ENCODE data around the gene CSNK1E.

The CSNK1E gene

DNA sequence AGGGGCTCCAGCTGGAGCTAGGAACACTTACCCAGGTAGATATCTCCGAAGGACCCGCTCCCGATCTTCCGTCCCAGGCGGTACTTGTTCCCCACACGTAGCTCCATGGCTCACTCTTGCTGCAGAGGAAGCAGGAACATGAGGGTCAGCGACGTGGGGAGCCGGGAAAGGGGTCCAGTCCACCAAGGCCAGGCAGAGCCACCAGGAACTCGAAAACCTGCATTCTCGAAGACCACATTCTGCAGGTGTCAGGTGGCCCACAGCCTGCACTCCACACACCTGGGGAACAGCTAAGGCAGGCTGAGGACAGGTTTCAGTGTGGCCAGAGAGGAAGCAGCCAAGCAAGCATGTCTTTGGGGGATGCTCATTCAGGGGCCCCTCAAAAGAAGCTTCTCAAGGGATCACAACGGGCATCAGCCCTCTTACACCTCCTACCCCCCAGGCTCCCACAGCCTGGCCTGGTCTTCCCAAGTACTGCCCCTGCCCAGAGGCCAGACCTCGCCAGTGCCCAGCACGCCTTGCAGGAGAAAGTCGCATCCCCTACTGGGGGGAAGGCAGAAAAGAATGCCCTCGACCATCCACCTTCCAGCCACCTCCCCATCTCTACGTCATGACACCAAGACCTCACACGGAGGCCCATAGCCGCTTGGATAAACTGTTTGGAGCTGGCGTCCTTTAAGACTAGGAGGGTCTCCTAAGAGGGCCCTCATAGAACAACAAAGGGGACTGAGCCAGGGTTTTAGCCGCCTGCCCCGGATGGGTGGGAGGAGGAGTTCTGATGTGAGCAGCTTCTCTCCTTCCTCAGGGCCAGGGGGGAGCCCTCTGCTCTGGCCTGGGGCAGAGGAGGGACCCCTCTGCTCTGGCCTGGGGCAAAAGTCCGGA, 2.9 kb downstream of the CSNK1E start:
- no peaks in the 10 kb centered on the region for H3K27me3 ChIP-seq (ENCODE audit: insufficient read depth, low read depth)
- TF ChIP-seq, protein P1, sequence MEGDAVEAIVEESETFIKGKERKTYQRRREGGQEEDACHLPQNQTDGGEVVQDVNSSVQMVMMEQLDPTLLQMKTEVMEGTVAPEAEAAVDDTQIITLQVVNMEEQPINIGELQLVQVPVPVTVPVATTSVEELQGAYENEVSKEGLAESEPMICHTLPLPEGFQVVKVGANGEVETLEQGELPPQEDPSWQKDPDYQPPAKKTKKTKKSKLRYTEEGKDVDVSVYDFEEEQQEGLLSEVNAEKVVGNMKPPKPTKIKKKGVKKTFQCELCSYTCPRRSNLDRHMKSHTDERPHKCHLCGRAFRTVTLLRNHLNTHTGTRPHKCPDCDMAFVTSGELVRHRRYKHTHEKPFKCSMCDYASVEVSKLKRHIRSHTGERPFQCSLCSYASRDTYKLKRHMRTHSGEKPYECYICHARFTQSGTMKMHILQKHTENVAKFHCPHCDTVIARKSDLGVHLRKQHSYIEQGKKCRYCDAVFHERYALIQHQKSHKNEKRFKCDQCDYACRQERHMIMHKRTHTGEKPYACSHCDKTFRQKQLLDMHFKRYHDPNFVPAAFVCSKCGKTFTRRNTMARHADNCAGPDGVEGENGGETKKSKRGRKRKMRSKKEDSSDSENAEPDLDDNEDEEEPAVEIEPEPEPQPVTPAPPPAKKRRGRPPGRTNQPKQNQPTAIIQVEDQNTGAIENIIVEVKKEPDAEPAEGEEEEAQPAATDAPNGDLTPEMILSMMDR (conservative IDR thresholded peaks at IDR 0.05; ENCODE audit: low read depth, low read length) = no peak
- no peak overlapping the region for H3K4me3 ChIP-seq (IDR thresholded peaks at IDR 0.05; ENCODE audit: insufficient read depth, low read depth, low read length)
- no peaks in the 10 kb centered on the region; the same call in 1 of the 2 replicates for H3K36me3 ChIP-seq (ENCODE audit: insufficient read depth)
- no peak overlapping the region; the same call in 1 of the 2 replicates for H3K4me2 ChIP-seq
- peaks cover 73% of the 10 kb centered on the region for H3K79me2 ChIP-seq (ENCODE audit: insufficient read depth, low read depth)
- no peak overlapping the region for H2AFZ ChIP-seq (ENCODE audit: low read depth)
- no peak overlapping the region for H3K27ac ChIP-seq
- H4K20me1 ChIP-seq (ENCODE audit: insufficient read depth) = peaks cover 5% of the 10 kb centered on the region; the same call in 1 of the 2 replicates
- no peak overlapping the region for H3K9ac ChIP-seq
- H3K4me1 ChIP-seq (ENCODE audit: low read depth, poor library complexity, severe bottlenecking) = peaks cover 20% of the 10 kb centered on the region

DNA sequence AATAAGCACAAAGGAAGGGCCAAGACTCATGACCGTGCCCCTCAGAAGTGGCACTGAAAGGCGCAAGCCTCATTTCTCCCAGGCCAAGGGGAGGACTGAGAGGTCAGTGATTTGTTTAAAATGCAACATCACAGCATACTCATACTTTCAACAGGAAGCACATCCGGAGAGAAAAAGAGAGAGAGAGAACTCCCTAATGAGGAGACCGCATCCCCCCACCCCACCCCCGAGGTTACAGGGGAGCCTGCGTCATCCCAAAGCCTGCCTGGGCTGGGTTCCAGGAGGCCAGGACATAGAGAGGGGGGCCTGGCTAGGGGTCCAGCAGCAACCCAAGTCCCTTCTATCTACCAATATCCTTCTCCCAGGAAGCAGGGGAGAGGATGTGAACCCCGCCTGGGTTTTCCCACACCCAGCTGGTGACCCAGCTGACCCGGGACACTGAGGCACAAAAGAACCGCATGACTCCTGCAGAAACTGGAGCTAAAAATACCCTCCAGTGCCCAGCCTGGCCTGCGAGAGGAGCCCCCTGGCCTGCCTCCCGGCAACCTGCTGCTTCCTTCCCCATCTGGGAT, 3.8 kb downstream of the CSNK1E start:
- Histone ChIP-seq H3K4me3 (IDR thresholded peaks at IDR 0.05; ENCODE audit: insufficient read depth, low read depth, low read length) (no peak overlapping the region), H3K4me1 (ENCODE audit: low read depth, poor library complexity, severe bottlenecking) (peaks cover 20% of the 10 kb centered on the region), H3K27me3 (ENCODE audit: insufficient read depth, low read depth) (no peaks in the 10 kb centered on the region), H3K4me2 (no peak overlapping the region), H3K36me3 (ENCODE audit: insufficient read depth) (no peaks in the 10 kb centered on the region; the same call in 1 of the 2 replicates), H3K79me2 (ENCODE audit: insufficient read depth, low read depth) (peaks cover 81% of the 10 kb centered on the region), H3K9ac (no peak overlapping the region), H4K20me1 (ENCODE audit: insufficient read depth) (peaks cover 5% of the 10 kb centered on the region; the same call in 1 of the 2 replicates), H3K27ac (no peak overlapping the region), H2AFZ (ENCODE audit: low read depth) (no peak overlapping the region)
- TF ChIP-seq, protein P1 (conservative IDR thresholded peaks at IDR 0.05; ENCODE audit: low read depth, low read length) = no peak

DNA sequence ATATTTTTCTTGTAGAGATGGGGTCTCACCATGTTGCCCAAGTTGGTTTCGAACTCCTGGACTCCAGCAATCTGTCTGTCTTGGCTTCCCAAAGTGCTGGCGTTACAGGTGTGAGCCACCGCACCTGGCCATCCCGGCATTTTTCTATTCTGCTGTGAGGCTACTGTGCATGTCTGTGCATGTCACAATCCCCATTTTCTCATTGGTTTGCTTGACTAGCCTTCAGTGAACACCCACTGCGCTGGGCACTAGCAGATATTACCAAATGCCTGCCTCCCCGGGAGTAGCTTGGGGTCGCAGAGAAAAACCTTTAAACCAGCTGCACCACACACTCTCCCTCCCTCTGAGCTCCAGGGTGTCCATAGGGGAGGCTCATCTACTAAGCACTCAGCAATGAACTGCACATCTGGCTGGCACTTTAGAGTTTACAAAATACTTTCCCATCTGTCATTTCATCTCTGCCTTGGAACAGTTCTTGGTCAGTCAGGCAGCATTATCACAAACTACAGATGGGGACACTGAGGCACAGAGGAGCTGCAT, 4.9 kb downstream of the CSNK1E start:
- Histone ChIP-seq H3K4me2 (no peak overlapping the region), H4K20me1 (ENCODE audit: insufficient read depth) (peaks cover 5% of the 10 kb centered on the region; the same call in 1 of the 2 replicates), H2AFZ (ENCODE audit: low read depth) (no peak overlapping the region), H3K4me3 (IDR thresholded peaks at IDR 0.05; ENCODE audit: insufficient read depth, low read depth, low read length) (no peak overlapping the region), H3K79me2 (ENCODE audit: insufficient read depth, low read depth) (peaks cover 92% of the 10 kb centered on the region), H3K27me3 (ENCODE audit: insufficient read depth, low read depth) (no peaks in the 10 kb centered on the region), H3K36me3 (ENCODE audit: insufficient read depth) (no peaks in the 10 kb centered on the region; the same call in 1 of the 2 replicates), H3K9ac (no peak overlapping the region), H3K4me1 (ENCODE audit: low read depth, poor library complexity, severe bottlenecking) (peaks cover 20% of the 10 kb centered on the region), H3K27ac (no peak overlapping the region)
- TF ChIP-seq, protein P1 (conservative IDR thresholded peaks at IDR 0.05; ENCODE audit: low read depth, low read length) = no peak

DNA sequence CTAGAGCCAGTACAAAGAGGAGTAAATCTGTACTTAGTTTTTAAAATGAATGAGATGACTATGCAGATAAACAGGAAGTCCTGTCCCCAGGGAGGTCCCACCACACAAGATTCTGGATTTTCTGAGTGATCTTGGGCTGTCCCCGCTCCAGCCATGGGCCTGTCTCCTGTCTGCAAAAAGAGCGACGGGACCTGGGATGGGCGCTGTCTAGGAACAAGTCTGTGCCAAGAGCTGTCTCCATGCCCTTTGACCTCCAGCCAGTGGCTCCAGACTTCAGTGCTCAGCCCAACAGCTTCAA, 6.0 kb downstream of the CSNK1E start:
- Histone ChIP-seq H3K4me1 (ENCODE audit: low read depth, poor library complexity, severe bottlenecking) (peaks cover 20% of the 10 kb centered on the region), H3K4me3 (IDR thresholded peaks at IDR 0.05; ENCODE audit: insufficient read depth, low read depth, low read length) (no peak overlapping the region), H4K20me1 (ENCODE audit: insufficient read depth) (peaks cover 5% of the 10 kb centered on the region; the same call in 1 of the 2 replicates), H2AFZ (ENCODE audit: low read depth) (no peak overlapping the region), H3K27ac (no peak overlapping the region), H3K9ac (no peak overlapping the region), H3K4me2 (no peak overlapping the region), H3K36me3 (ENCODE audit: insufficient read depth) (no peaks in the 10 kb centered on the region; the same call in 1 of the 2 replicates), H3K79me2 (ENCODE audit: insufficient read depth, low read depth) (peaks cover 90% of the 10 kb centered on the region), H3K27me3 (ENCODE audit: insufficient read depth, low read depth) (no peaks in the 10 kb centered on the region)
- TF ChIP-seq, protein P1 (conservative IDR thresholded peaks at IDR 0.05; ENCODE audit: low read depth, low read length) = no peak
